ENCODE data around the gene BHLHE40. TPM values are rescaled to one million over a fixed set of nuclear protein-coding genes. Genes with fewer than 3 reads are reported as not detected.

BHLHE40 gene
- total and polyA plus RNA-seq, 2 of the 8 experiments (the other 6 are each of a cell fraction or from before 2014, with no cell fraction given): 1.5 to 2.2 TPM

GRCh38 chr3:4950351-4950784, 28.9 kb upstream of the BHLHE40 start:
- Histone ChIP-seq H4K8ac (ENCODE audit: extremely low read depth, insufficient read depth, low read length) (no peak overlapping the region), H3K4me1 (replicated peaks in 1 of 4; ENCODE audit: control insufficient read depth in 3 of 4, insufficient read depth in 4 of 4, low read length in 3 of 4) (peaks cover 0 to 3% (median 0%) of the 10 kb centered on the region in 4 experiments; a peak in 1 of 7 replicates), H4K5ac (ENCODE audit: insufficient read length, low read depth, low read length) (no peak overlapping the region), H2AK5ac (ENCODE audit: low read depth, low read length) (no peak overlapping the region), H4K91ac (replicated peaks; ENCODE audit: insufficient read length, low read length) (no peak overlapping the region), H3K9ac (replicated peaks in 1 of 4; ENCODE audit: extremely low read depth in 1 of 4, low read depth in 3 of 4, low read length in 3 of 4) (no peak overlapping the region), H3K23me2 (ENCODE audit: low read depth, low read length) (no peaks in the 10 kb centered on the region), H2BK120ac (replicated peaks; ENCODE audit: low read depth, low read length) (no peak overlapping the region), H4K20me1 (replicated peaks in 1 of 2; ENCODE audit: control insufficient read depth in 1 of 2, insufficient read depth in 2 of 2, low read length in 2 of 2) (no peaks in the 10 kb centered on the region), H3K4me3 (ENCODE audit: extremely low read depth in 1 of 4, insufficient read depth in 2 of 4, low read depth in 3 of 4, low read length in 4 of 4) (no peak overlapping the region), H2BK20ac (ENCODE audit: low read length) (no peak overlapping the region), H3K23ac (ENCODE audit: insufficient read length) (no peak overlapping the region), H3K79me2 (ENCODE audit: control insufficient read depth in 1 of 2, insufficient read depth in 2 of 2, low read length in 2 of 2) (no peaks in the 10 kb centered on the region), H3K27ac (ENCODE audit: low read depth, low read length) (no peak overlapping the region), H2BK12ac (ENCODE audit: low read depth, low read length) (no peak overlapping the region), H3K18ac (ENCODE audit: extremely low read depth, low read length) (no peak overlapping the region), H3K14ac (ENCODE audit: insufficient read length) (no peak overlapping the region), H3K4ac (replicated peaks; ENCODE audit: insufficient read length, low read depth, low read length) (no peak overlapping the region), H3K27me3 (replicated peaks in 1 of 4; ENCODE audit: control insufficient read depth in 3 of 4, extremely low read depth in 1 of 4, insufficient read depth in 3 of 4, low read length in 3 of 4) (no peaks in the 10 kb centered on the region), H3K4me2 (ENCODE audit: insufficient read depth in 1 of 2, low read depth in 2 of 2, low read length in 2 of 2) (no peak overlapping the region), H3K79me1 (ENCODE audit: low read depth, low read length) (no peaks in the 10 kb centered on the region), H2AFZ (ENCODE audit: low read length) (no peak overlapping the region), H2BK5ac (ENCODE audit: low read depth, low read length) (no peak overlapping the region), H3K9me3 (ENCODE audit: insufficient read depth in 2 of 2, low read depth in 1 of 2, low read length in 1 of 2) (no peaks in the 10 kb centered on the region), H2BK15ac (ENCODE audit: low read length) (no peak overlapping the region), H3K36me3 (ENCODE audit: control insufficient read depth in 2 of 4, insufficient read depth in 4 of 4, low read length in 3 of 4) (no peaks in the 10 kb centered on the region), H3K56ac (replicated peaks; ENCODE audit: insufficient read length, low read depth, low read length) (no peak overlapping the region)
- WGBS, 2 experiments (ENCODE audit: extremely low coverage in 1 of 2, insufficient coverage in 1 of 2, insufficient read length in 1 of 2, insufficient replicate concordance in 2 of 2, low coverage in 1 of 2, low lambda C conversion rate in 2 of 2, missing lambda C conversion rate in 1 of 2): 85% methylated on average over 4 of the region's 4 CpGs; no CpG with 5 or more reads in 1 of the 2 experiments
- CTCF ChIA-PET (ENCODE audit: partially characterized antibody): no interaction called here
- FAIRE-seq: no peak
- POLR2A ChIA-PET (ENCODE audit: partially characterized antibody): no interaction called here
- no peak for DNase-seq (ENCODE audit: low read depth in 1 of 2, low spot score in 2 of 2)
- no peak for TF ChIP-seq RBBP5 (IDR thresholded peaks at IDR 0.05; ENCODE audit: borderline replicate concordance, low read depth, low read length)
- no peak for TF ChIP-seq KDM4A (IDR thresholded peaks at IDR 0.05; ENCODE audit: low read depth, low read length, severe bottlenecking)
